Mononuclear cell (primary cell): ENCODE results near the gene SORCS2. TPM values are rescaled to one million over a fixed set of nuclear protein-coding genes. Genes with fewer than 3 reads are reported as not detected.

Source experiments
- H3K27me3 ChIP-seq: 2 replicates; pipeline ENCODE4 v1.6.0; 2011; ENCODE audit warnings: low read length, control low read depth; ENCODE audit not compliant: insufficient read depth
- H3K4me1 ChIP-seq: 2 replicates; pipeline ENCODE4 v1.5.1; 2011; ENCODE audit warnings: mild to moderate bottlenecking, low read length, control low read depth; ENCODE audit not compliant: insufficient read depth
- H3K4me3 ChIP-seq: 2 replicates; pipeline ENCODE4 v1.5.1; 2011; ENCODE audit warnings: mild to moderate bottlenecking, low read length, moderate library complexity
- H3K9me3 ChIP-seq: 2 replicates; pipeline ENCODE4 v1.5.1; 2011; ENCODE audit warnings: low read depth, mild to moderate bottlenecking, control low read depth, low read length
- total RNA-seq: library from RNA; depleted of rRNA; stranded (reverse); fragments of >200 nt; gene quantifications from one replicate; pipeline ENCODE4 v1.2.3, GENCODE V29; 2012

SORCS2 gene
- total RNA-seq, 1 donor, result 0.10 TPM

GRCh38 chr4:7338876-7339623 lies 146.7 kb downstream of the SORCS2 start:
- H3K27me3 ChIP-seq, result no peaks in the 10 kb centered on the region
- H3K9me3 ChIP-seq, result no peaks in the 10 kb centered on the region
- no peaks in the 10 kb centered on the region for H3K4me1 ChIP-seq
- no peak overlapping the region for H3K4me3 ChIP-seq

- Histone ChIP-seq H3K9me3 (no peaks in the 10 kb centered on the region), H3K27me3 (no peaks in the 10 kb centered on the region), H3K4me3 (no peak overlapping the region), H3K4me1 (no peaks in the 10 kb centered on the region)
Measured at GRCh38 chr4:7339751-7340552, 147.6 kb downstream of the SORCS2 start.

- Histone ChIP-seq H3K9me3 (no peaks in the 10 kb centered on the region), H3K4me1 (no peaks in the 10 kb centered on the region), H3K4me3 (no peak overlapping the region), H3K27me3 (no peaks in the 10 kb centered on the region)
Measured at GRCh38 chr4:7340553-7341433, 148.5 kb downstream of the SORCS2 start.

GRCh38 chr4:7341491-7342222 lies 149.3 kb downstream of the SORCS2 start:
- no peaks in the 10 kb centered on the region for H3K4me1 ChIP-seq
- no peaks in the 10 kb centered on the region for H3K27me3 ChIP-seq
- H3K9me3 ChIP-seq, result no peaks in the 10 kb centered on the region
- H3K4me3 ChIP-seq, result no peak overlapping the region

GRCh38 chr4:7342223-7343080 lies 150.1 kb downstream of the SORCS2 start:
- H3K4me1 ChIP-seq, result no peaks in the 10 kb centered on the region
- H3K9me3 ChIP-seq, result no peaks in the 10 kb centered on the region
- H3K4me3 ChIP-seq, result no peak overlapping the region
- no peaks in the 10 kb centered on the region for H3K27me3 ChIP-seq

- Histone ChIP-seq H3K4me3 (no peak overlapping the region), H3K9me3 (no peaks in the 10 kb centered on the region), H3K27me3 (no peaks in the 10 kb centered on the region), H3K4me1 (no peaks in the 10 kb centered on the region)
Measured at GRCh38 chr4:7343081-7343655, 150.8 kb downstream of the SORCS2 start.

- Histone ChIP-seq H3K4me3 (no peak overlapping the region), H3K9me3 (no peaks in the 10 kb centered on the region), H3K4me1 (no peaks in the 10 kb centered on the region), H3K27me3 (no peaks in the 10 kb centered on the region)
Measured at GRCh38 chr4:7343950-7344349, 151.6 kb downstream of the SORCS2 start.

GRCh38 chr4:7344636-7345155 lies 152.4 kb downstream of the SORCS2 start:
- Histone ChIP-seq H3K9me3 (no peaks in the 10 kb centered on the region), H3K4me1 (no peaks in the 10 kb centered on the region), H3K4me3 (no peak overlapping the region), H3K27me3 (no peaks in the 10 kb centered on the region)

GRCh38 chr4:7347981-7348380 lies 155.6 kb downstream of the SORCS2 start:
- H3K4me1 ChIP-seq, result no peaks in the 10 kb centered on the region
- H3K4me3 ChIP-seq, result no peak overlapping the region
- H3K9me3 ChIP-seq, result no peaks in the 10 kb centered on the region
- H3K27me3 ChIP-seq, result no peaks in the 10 kb centered on the region

- Histone ChIP-seq H3K4me3 (no peak overlapping the region), H3K27me3 (no peaks in the 10 kb centered on the region), H3K4me1 (no peaks in the 10 kb centered on the region), H3K9me3 (no peaks in the 10 kb centered on the region)
Measured at GRCh38 chr4:7348946-7349900, 156.9 kb downstream of the SORCS2 start.

- no peaks in the 10 kb centered on the region for H3K9me3 ChIP-seq
- H3K27me3 ChIP-seq, result no peaks in the 10 kb centered on the region
- H3K4me3 ChIP-seq, result no peak overlapping the region
- H3K4me1 ChIP-seq, result no peaks in the 10 kb centered on the region
Measured at GRCh38 chr4:7350396-7350795, 158.1 kb downstream of the SORCS2 start.

GRCh38 chr4:7351014-7351413 lies 158.7 kb downstream of the SORCS2 start:
- Histone ChIP-seq H3K9me3 (no peaks in the 10 kb centered on the region), H3K4me3 (no peak overlapping the region), H3K27me3 (no peaks in the 10 kb centered on the region), H3K4me1 (no peaks in the 10 kb centered on the region)
